Measurements from ENCODE around the gene B4GALT2. TPM values are rescaled to one million over a fixed set of nuclear protein-coding genes. Genes with fewer than 3 reads are reported as not detected.

The B4GALT2 gene
- total and polyA plus RNA-seq, 12 donors: 18.2 to 47.9 (median 28.0) TPM

GRCh38 chr1:44020464-44020863 is 41.5 kb downstream of the B4GALT2 start:
- no peak overlapping the region for H3K4me3 ChIP-seq
- 78 to 100% (median 91%) methylated on average over 1 to 6 of the region's 6 CpGs for WGBS, 4 donors
- intact Hi-C loops (cut with DNase I): no loop called here

GRCh38 chr1:44021156-44021555 is 42.1 kb downstream of the B4GALT2 start:
- Histone ChIP-seq H3K27ac (no peak overlapping the region), H3K27me3 (no peaks in the 10 kb centered on the region), H3K4me3 (no peak overlapping the region), H3K36me3 (replicated peaks in 1 of 2) (no peaks in the 10 kb centered on the region), H3K4me1 (replicated peaks in 1 of 2) (no peaks in the 10 kb centered on the region), H3K9me3 (replicated peaks in 1 of 3) (no peaks in the 10 kb centered on the region)
- TF ChIP-seq POLR2A (IDR thresholded peaks at IDR 0.05) (no peak), CTCF (IDR thresholded peaks at IDR 0.05) (no peak)
- WGBS, 4 donors: 80 to 92% (median 86%) methylated on average over 1 to 8 of the region's 8 CpGs
- DNase-seq: no peak
- intact Hi-C loops (cut with DNase I): no loop called here

More at GRCh38 chr1:44020464-44020863, 41.5 kb downstream of the B4GALT2 start:
- TF ChIP-seq CTCF (IDR thresholded peaks at IDR 0.05): no peak
- TF ChIP-seq POLR2A (IDR thresholded peaks at IDR 0.05): no peak
- no peaks in the 10 kb centered on the region for H3K4me1 ChIP-seq (replicated peaks in 1 of 2)
- no peaks in the 10 kb centered on the region for H3K9me3 ChIP-seq (replicated peaks in 1 of 3)
- no peak overlapping the region for H3K27ac ChIP-seq
- no peak for DNase-seq
- H3K27me3 ChIP-seq: no peaks in the 10 kb centered on the region
- no peaks in the 10 kb centered on the region for H3K36me3 ChIP-seq (replicated peaks in 1 of 2)

GRCh38 chr1:44021581-44022321 is 42.7 kb downstream of the B4GALT2 start:
- TF ChIP-seq CTCF (IDR thresholded peaks at IDR 0.05): no peak
- TF ChIP-seq POLR2A (IDR thresholded peaks at IDR 0.05): no peak
- DNase-seq: no peak
- Histone ChIP-seq H3K4me3 (no peak overlapping the region), H3K36me3 (replicated peaks in 1 of 2) (no peaks in the 10 kb centered on the region), H3K4me1 (replicated peaks in 1 of 2) (no peaks in the 10 kb centered on the region), H3K27ac (no peak overlapping the region), H3K9me3 (replicated peaks in 1 of 3) (no peaks in the 10 kb centered on the region), H3K27me3 (no peaks in the 10 kb centered on the region)
- 79 to 93% (median 90%) methylated on average over 6 to 10 of the region's 10 CpGs for WGBS, 4 donors
- intact Hi-C loops (cut with DNase I): no loop called here

GRCh38 chr1:44024031-44024902 is 45.3 kb downstream of the B4GALT2 start:
- H3K27me3 ChIP-seq: no peaks in the 10 kb centered on the region
- intact Hi-C loops (cut with DNase I): no loop called here
- DNase-seq: no peak
- no peak overlapping the region for H3K27ac ChIP-seq
- TF ChIP-seq CTCF (IDR thresholded peaks at IDR 0.05) (no peak), POLR2A (IDR thresholded peaks at IDR 0.05) (no peak)
- no peak overlapping the region for H3K4me3 ChIP-seq
- H3K9me3 ChIP-seq (replicated peaks in 1 of 3): no peaks in the 10 kb centered on the region
- no peaks in the 10 kb centered on the region for H3K36me3 ChIP-seq (replicated peaks in 1 of 2)
- WGBS, 4 donors: 90 to 93% (median 90%) methylated on average over 9 to 14 of the region's 14 CpGs
- peaks cover under 1 to 6% of the 10 kb centered on the region in 2 donors for H3K4me1 ChIP-seq (replicated peaks in 1 of 2)

All from adrenal gland (tissue), 12 donors.